Measurements from ENCODE around the gene CHMP6. TPM values are rescaled to one million over a fixed set of nuclear protein-coding genes. Genes with fewer than 3 reads are reported as not detected.

Gene CHMP6
- total RNA-seq, 1 experiment from 2014 or later, result 17.4 TPM

DNA sequence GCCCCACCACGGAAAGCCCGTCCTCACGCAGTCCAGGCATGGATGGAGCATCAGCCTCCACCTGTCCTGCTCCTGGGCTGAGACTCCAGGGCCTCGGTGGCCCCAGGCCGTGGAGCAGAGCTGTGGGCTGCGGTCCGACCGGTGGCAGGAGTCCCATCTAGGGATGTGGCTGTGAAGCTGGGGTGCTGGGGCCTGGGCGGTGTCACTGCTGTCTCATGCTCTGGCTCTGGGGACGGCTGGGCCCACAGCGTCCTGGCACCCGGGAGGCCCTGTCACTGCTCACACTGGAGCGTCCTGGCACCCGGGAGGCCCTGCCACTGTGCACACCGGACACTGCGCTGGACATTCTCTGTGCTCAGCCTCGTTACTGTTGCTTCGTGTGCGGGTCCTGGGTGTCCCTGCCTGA is 51.7 kb downstream of the CHMP6 start:
- H3K36me3 ChIP-seq (ENCODE audit: low read depth), result no peaks in the 10 kb centered on the region
- H3K9me2 ChIP-seq (ENCODE audit: insufficient read depth), result no peaks in the 10 kb centered on the region
- H3K27ac ChIP-seq, result peak overlapping the region; percentile 92
- DNase-seq, result no peak
- TF ChIP-seq, protein P1, sequence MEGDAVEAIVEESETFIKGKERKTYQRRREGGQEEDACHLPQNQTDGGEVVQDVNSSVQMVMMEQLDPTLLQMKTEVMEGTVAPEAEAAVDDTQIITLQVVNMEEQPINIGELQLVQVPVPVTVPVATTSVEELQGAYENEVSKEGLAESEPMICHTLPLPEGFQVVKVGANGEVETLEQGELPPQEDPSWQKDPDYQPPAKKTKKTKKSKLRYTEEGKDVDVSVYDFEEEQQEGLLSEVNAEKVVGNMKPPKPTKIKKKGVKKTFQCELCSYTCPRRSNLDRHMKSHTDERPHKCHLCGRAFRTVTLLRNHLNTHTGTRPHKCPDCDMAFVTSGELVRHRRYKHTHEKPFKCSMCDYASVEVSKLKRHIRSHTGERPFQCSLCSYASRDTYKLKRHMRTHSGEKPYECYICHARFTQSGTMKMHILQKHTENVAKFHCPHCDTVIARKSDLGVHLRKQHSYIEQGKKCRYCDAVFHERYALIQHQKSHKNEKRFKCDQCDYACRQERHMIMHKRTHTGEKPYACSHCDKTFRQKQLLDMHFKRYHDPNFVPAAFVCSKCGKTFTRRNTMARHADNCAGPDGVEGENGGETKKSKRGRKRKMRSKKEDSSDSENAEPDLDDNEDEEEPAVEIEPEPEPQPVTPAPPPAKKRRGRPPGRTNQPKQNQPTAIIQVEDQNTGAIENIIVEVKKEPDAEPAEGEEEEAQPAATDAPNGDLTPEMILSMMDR (conservative IDR thresholded peaks at IDR 0.05), result no peak
- no peak for TF ChIP-seq EZH2 (IDR thresholded peaks at IDR 0.05; ENCODE audit: low read depth)
- BruUV-seq (replicated peaks), result TSS peak; percentile 86
- ChIA-PET POLR2A (ENCODE audit: unreplicated experiment) (interaction anchor here (0.6 to 1.0 kb wide), 4 partner anchors 11 to 1198 kb away, joined by 3 to 5 read pairs (median 4); no protein-coding TSS in a partner anchor), CTCF (interaction anchor here (0.7 kb wide), 1 partner anchor 29 kb away, joined by 4 read pairs; no protein-coding TSS in a partner anchor)
- peaks cover 22% of the 10 kb centered on the region; the same call in 1 of the 2 replicates for H3F3A ChIP-seq (ENCODE audit: insufficient read depth, low read depth)
- no peaks in the 10 kb centered on the region; the same call in 1 of the 2 replicates for H4K20me1 ChIP-seq (ENCODE audit: insufficient read depth)
- no peaks in the 10 kb centered on the region for H3K27me3 ChIP-seq (ENCODE audit: insufficient read depth, low read depth)
- no peaks in the 10 kb centered on the region for H3K9me3 ChIP-seq (ENCODE audit: insufficient read depth, low read depth)
- intact Hi-C loops (cut with micrococcal nuclease; ENCODE audit: unreplicated experiment), result no loop called here
- peak overlapping the region; percentile 79 for H3K4me2 ChIP-seq
- no peak overlapping the region for H2AFZ ChIP-seq
- peak overlapping the region; percentile 29; the same call in 1 of the 2 replicates for H3K4me3 ChIP-seq
- peaks cover 94% of the 10 kb centered on the region for H3K79me2 ChIP-seq (ENCODE audit: low read depth)
- peaks cover 74% of the 10 kb centered on the region for H3K4me1 ChIP-seq (replicated peaks; ENCODE audit: insufficient read depth)

DNA sequence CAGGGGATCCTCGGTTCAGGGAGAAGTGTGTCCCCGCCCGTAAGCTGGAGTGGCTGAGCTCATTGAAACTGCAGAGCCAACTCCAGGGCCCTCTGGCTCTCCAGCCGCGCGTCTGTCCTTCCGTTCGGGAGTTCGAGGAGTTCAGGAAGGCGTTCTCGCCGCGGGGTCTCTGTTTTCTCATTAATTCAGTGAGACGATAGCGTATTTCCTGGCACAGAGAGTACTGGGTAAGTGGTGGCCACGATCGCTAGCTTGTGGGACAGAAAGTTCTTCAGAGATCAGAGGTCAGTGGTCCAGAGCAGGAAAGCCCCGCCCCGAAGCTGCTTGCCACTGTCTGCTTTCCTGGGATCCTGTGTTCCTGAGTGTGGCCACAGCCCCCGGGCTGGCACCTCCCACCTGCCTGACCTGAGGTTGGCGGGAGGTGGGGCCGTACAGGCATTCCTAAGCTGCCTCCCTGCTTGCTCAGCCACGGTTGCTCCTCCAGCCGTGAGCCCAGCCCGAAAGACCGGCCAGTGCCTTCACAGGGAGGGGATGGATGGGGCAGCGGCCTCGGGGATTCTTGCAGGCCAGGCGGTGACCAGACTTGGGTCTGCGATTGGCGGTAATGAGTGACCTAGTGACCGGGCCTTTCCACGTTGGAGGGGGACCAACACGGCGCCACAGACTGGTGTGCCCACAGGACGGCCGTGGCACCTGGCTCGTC is 52.2 kb downstream of the CHMP6 start:
- Histone ChIP-seq H3K9me2 (ENCODE audit: insufficient read depth) (no peaks in the 10 kb centered on the region), H4K20me1 (ENCODE audit: insufficient read depth) (no peaks in the 10 kb centered on the region; the same call in 1 of the 2 replicates), H3K4me2 (peak overlapping the region; percentile 79), H3K27me3 (ENCODE audit: insufficient read depth, low read depth) (no peaks in the 10 kb centered on the region), H2AFZ (no peak overlapping the region; the same call in 1 of the 2 replicates), H3K36me3 (ENCODE audit: low read depth) (no peaks in the 10 kb centered on the region), H3K4me1 (replicated peaks; ENCODE audit: insufficient read depth) (peaks cover 73% of the 10 kb centered on the region), H3K4me3 (peak overlapping the region; percentile 29; the same call in 1 of the 2 replicates), H3F3A (ENCODE audit: insufficient read depth, low read depth) (peaks cover 22% of the 10 kb centered on the region; the same call in 1 of the 2 replicates), H3K9me3 (ENCODE audit: insufficient read depth, low read depth) (no peaks in the 10 kb centered on the region), H3K79me2 (ENCODE audit: low read depth) (peaks cover 94% of the 10 kb centered on the region), H3K27ac (peak overlapping the region; percentile 92)
- BruUV-seq (replicated peaks), result no TSS peak
- TF ChIP-seq, protein P1 (conservative IDR thresholded peaks at IDR 0.05), result no peak
- TF ChIP-seq EZH2 (IDR thresholded peaks at IDR 0.05; ENCODE audit: low read depth), result no peak
- ChIA-PET CTCF (interaction anchor here (0.7 to 0.9 kb wide), 2 partner anchors 19 to 28 kb away, joined by 3 to 4 read pairs; no protein-coding TSS in a partner anchor), POLR2A (ENCODE audit: unreplicated experiment) (interaction anchor here (0.5 to 1.1 kb wide), 10 partner anchors 10 to 1198 kb away, joined by 3 to 14 read pairs (median 4); no protein-coding TSS in a partner anchor)
- peak; percentile 90 to 97 for DNase-seq
- intact Hi-C loops (cut with micrococcal nuclease; ENCODE audit: unreplicated experiment), result loop anchor here (1.0 kb wide), 1 partner anchor 28 kb away; no protein-coding TSS in a partner anchor

DNA sequence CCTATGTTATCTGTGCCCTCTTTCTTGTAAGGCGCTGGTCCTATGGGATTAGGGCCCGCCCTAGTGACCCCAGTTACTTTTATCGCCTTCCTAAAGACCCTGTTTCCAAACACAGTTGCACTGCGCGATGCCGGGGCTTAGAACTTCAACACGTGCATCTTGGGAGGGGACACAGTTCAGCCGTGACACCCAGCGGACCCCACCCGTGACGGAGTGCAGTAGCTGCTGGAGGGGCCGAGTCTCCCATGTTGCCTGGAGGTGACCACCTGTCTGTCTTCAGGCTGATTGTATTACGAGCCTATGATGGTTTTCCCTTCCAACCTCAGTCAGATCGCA is 52.8 kb downstream of the CHMP6 start:
- Histone ChIP-seq H3K79me2 (ENCODE audit: low read depth) (peaks cover 92% of the 10 kb centered on the region), H3F3A (ENCODE audit: insufficient read depth, low read depth) (peaks cover 25% of the 10 kb centered on the region; the same call in 1 of the 2 replicates), H2AFZ (no peak overlapping the region), H3K9me3 (ENCODE audit: insufficient read depth, low read depth) (no peaks in the 10 kb centered on the region), H3K36me3 (ENCODE audit: low read depth) (no peaks in the 10 kb centered on the region), H3K4me1 (replicated peaks; ENCODE audit: insufficient read depth) (peaks cover 73% of the 10 kb centered on the region), H3K4me3 (no peak overlapping the region), H3K27ac (peak overlapping the region; percentile 69), H3K9me2 (ENCODE audit: insufficient read depth) (no peaks in the 10 kb centered on the region), H3K27me3 (ENCODE audit: insufficient read depth, low read depth) (no peaks in the 10 kb centered on the region), H4K20me1 (ENCODE audit: insufficient read depth) (no peaks in the 10 kb centered on the region; the same call in 1 of the 2 replicates), H3K4me2 (peak overlapping the region; percentile 79)
- no peak for DNase-seq
- ChIA-PET CTCF (interaction anchor here (0.9 kb wide), 1 partner anchor 19 kb away, joined by 3 read pairs; no protein-coding TSS in a partner anchor), POLR2A (ENCODE audit: unreplicated experiment) (interaction anchor here (0.5 to 1.1 kb wide), 7 partner anchors 10 to 948 kb away, joined by 3 to 14 read pairs (median 6); no protein-coding TSS in a partner anchor)
- intact Hi-C loops (cut with micrococcal nuclease; ENCODE audit: unreplicated experiment), result loop anchor here (1.0 kb wide), 1 partner anchor 28 kb away; no protein-coding TSS in a partner anchor
- TSS peak; percentile 24 for BruUV-seq (replicated peaks)
- TF ChIP-seq, protein P1 (conservative IDR thresholded peaks at IDR 0.05), result no peak
- no peak for TF ChIP-seq EZH2 (IDR thresholded peaks at IDR 0.05; ENCODE audit: low read depth)

Measured in PC-9 (cell line).